Vagina (tissue), 2 donors: ENCODE data around the gene EDC4.

Experiments
- CTCF ChIP-seq, 3 experiments: fragments of 450-650 bp in 2 of 3; fragments of 200-600 bp in 1 of 3; sonication (generic) in 1 of 3; IDR thresholded peaks; one replicate each; pipeline ENCODE4 v1.5.1; 2017 to 2019; ENCODE audit warnings: antibody characterized with exemption in 3 of 3, mild to moderate bottlenecking in 2 of 3, moderate library complexity in 2 of 3
- POLR2A ChIP-seq, 2 donors: fragments of 450-650 bp; IDR thresholded peaks; one replicate each; pipeline ENCODE4 v1.6.1; 2017; ENCODE audit warnings: antibody characterized with exemption in 2 of 2, mild to moderate bottlenecking in 2 of 2, moderate library complexity in 2 of 2
- POLR2AphosphoS5 ChIP-seq, 2 donors: sonication (generic); formaldehyde crosslinking; IDR thresholded peaks; one replicate each; pipeline ENCODE4 v1.9.0; 2017; ENCODE audit warnings: antibody characterized with exemption in 2 of 2, mild to moderate bottlenecking in 2 of 2, low read depth in 1 of 2; ENCODE audit not compliant: insufficient read depth in 1 of 2

GRCh38 chr16:67902831-67903230 lies 30.0 kb downstream of the EDC4 start:
- TF ChIP-seq CTCF (IDR thresholded peaks at IDR 0.05) = no peak
- no peak for TF ChIP-seq POLR2AphosphoS5 (IDR thresholded peaks at IDR 0.05; ENCODE audit: insufficient read depth in 1 of 2, low read depth in 1 of 2)
- no peak for TF ChIP-seq POLR2A (IDR thresholded peaks at IDR 0.05)
